ENCODE data around the gene PLOD3.
A peak's percentile ranks its signal among the peaks of the same experiment; 100 is the strongest.
"Not testable (repeated sequence)": the region's sequence is repeated elsewhere in the genome, so short reads cannot be mapped to it uniquely, and the experiment has no call there.

The PLOD3 gene

DNA sequence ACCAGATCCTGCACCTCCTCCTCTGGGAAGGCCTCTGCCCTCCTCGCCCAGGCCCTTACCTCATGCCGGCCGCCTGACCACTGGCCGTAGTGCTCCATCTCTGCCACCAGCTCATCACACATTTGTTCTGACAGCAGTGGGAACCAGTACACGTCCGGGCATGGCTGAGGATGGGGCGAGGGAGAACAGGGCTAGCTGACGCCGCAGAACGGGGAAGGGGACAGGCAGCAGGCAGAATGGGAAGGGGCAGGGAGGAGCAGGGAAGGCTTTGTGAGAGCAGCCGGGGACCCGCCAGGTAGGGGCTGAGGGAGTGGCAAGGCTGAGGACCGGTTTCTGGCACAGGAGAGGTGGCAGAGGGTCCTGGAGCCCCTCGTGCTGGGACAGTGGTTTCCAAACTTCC, 8.6 kb downstream of the PLOD3 start:
- H3K4me3 ChIP-seq (replicated peaks in 1 of 2; ENCODE audit: low read depth in 2 of 2, low read length in 2 of 2), result no peak overlapping the region
- TF ChIP-seq, protein P1, sequence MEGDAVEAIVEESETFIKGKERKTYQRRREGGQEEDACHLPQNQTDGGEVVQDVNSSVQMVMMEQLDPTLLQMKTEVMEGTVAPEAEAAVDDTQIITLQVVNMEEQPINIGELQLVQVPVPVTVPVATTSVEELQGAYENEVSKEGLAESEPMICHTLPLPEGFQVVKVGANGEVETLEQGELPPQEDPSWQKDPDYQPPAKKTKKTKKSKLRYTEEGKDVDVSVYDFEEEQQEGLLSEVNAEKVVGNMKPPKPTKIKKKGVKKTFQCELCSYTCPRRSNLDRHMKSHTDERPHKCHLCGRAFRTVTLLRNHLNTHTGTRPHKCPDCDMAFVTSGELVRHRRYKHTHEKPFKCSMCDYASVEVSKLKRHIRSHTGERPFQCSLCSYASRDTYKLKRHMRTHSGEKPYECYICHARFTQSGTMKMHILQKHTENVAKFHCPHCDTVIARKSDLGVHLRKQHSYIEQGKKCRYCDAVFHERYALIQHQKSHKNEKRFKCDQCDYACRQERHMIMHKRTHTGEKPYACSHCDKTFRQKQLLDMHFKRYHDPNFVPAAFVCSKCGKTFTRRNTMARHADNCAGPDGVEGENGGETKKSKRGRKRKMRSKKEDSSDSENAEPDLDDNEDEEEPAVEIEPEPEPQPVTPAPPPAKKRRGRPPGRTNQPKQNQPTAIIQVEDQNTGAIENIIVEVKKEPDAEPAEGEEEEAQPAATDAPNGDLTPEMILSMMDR (IDR thresholded peaks at IDR 0.05; ENCODE audit: low read depth, low read length), result no peak
- DNase-seq (ENCODE audit: low read depth in 2 of 2), result no peak

DNA sequence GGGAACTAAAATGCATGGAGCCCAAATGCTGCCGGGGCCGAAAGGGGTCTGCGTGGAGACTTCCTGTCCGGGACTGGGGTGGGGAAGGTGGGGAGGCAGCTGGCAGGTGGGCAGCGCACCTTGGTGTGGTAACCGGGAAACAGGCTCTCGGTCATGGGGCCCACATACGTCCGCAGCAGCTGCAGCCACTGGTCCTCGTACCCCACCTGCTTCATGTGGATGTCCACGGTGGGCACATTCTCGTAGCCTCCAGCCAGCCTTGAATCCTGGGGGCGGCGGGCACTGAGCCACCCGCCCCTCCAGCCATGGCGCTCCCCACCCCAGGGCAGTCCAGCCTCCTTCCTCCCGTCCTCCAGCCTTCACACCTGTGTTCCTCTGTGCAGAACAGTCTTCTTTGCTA, 9.9 kb downstream of the PLOD3 start:
- no peak overlapping the region for H3K4me3 ChIP-seq (replicated peaks in 1 of 2; ENCODE audit: low read depth in 2 of 2, low read length in 2 of 2)
- TF ChIP-seq, protein P1 (IDR thresholded peaks at IDR 0.05; ENCODE audit: low read depth, low read length), result no peak
- DNase-seq (ENCODE audit: low read depth in 2 of 2), result no peak

DNA sequence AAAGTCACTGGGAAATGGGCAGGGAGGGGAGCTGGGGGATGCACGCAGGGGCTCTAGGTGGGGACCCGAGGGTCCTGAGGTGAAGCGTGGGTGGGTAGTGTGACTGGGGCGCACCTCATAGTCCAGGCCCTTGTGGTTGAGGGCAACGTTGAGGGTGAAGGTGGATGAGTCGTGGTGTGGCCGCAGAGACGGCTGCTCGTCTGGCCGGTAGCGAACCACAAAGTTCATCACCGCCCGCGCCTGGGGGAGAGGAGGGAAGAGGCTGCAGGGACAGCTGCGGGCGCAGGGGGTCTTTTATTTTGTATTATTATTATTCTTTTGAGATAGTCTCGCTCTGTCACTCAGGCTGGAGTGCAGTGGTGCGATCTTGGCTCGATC, 10.7 kb downstream of the PLOD3 start:
- TF ChIP-seq, protein P1 (IDR thresholded peaks at IDR 0.05; ENCODE audit: low read depth, low read length), result no peak
- H3K4me3 ChIP-seq (replicated peaks in 1 of 2; ENCODE audit: low read depth in 2 of 2, low read length in 2 of 2), result no peak overlapping the region
- DNase-seq (ENCODE audit: low read depth in 2 of 2), result no peak

DNA sequence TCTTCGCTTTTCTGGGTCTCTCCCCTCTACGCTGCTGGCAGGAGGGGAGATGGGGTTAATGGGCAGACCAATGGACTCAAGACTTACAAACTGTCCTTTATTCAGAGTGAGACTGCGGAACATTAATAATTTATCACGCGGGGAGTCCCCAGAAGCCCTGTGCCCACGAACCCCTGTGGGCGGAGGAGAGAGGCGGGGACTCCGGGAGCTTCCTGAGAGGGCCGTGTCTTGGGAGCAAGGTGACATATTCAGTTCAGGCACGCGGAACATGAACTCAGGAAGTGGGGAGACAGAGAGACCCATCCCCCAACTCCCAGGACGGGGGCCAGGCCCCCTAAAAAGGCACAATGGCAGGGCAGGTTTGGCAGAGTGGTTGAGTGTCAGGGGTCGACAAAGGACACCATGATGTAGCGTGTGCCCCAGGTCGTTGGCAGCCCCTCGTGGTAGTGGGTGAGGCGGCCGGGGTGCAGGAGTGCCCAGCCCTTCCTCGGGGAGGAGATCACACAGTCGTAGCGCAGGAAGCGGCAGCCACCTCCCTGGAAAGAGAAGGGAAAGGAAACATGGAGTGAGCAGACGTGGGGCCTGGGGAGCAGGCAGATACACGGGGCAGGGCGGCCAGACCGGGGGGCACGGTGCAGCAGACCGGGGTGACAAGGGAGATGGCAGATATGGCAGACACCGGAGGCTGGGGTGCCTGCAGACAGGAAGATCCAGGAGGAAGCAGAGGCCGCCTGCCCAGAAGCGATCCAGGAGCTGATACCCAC, 11.3 kb downstream of the PLOD3 start:
- TF ChIP-seq, protein P1 (IDR thresholded peaks at IDR 0.05; ENCODE audit: low read depth, low read length), result no peak
- no peak for DNase-seq (ENCODE audit: low read depth in 2 of 2)
- H3K4me3 ChIP-seq (replicated peaks in 1 of 2; ENCODE audit: low read depth in 2 of 2, low read length in 2 of 2), result no peak overlapping the region

- not testable (repeated sequence) for H3K4me3 ChIP-seq (replicated peaks in 1 of 2; ENCODE audit: low read depth in 2 of 2, low read length in 2 of 2)
- DNase-seq (ENCODE audit: low read depth in 2 of 2), result peak; percentile 26 to 48
These were observed 13.3 kb downstream of the PLOD3 start for GRCh38 chr7:101203740-101204738.

GRCh38 chr7:101202603-101202918, 14.8 kb downstream of the PLOD3 start:
- TF ChIP-seq, protein P1 (IDR thresholded peaks at IDR 0.05; ENCODE audit: low read depth, low read length), result no peak
- H3K4me3 ChIP-seq (replicated peaks in 1 of 2; ENCODE audit: low read depth in 2 of 2, low read length in 2 of 2), result no peak overlapping the region
- no peak for DNase-seq (ENCODE audit: low read depth in 2 of 2)

Data from cardiac fibroblast (primary cell).